RCC 7860 (cell line): ENCODE results near the gene SLC25A45.
"Not testable (repeated sequence)": the region's sequence is repeated elsewhere in the genome, so short reads cannot be mapped to it uniquely, and the experiment has no call there.

ENCODE experiments used
- DNase-seq: peaks from one replicate; pipeline ENCODE4 v3.0.0-alpha.2; 2015; ENCODE audit warnings: low spot score
- FAIRE-seq: peaks from 2 replicates; lab custom pipeline; 2012; peaks lifted over from hg19 to GRCh38; lab: Jason Lieb, UNC

SLC25A45 gene

GRCh38 chr11:65421794-65422632 is 39.6 kb upstream of the SLC25A45 start:
- peak; percentile 83 for DNase-seq

GRCh38 chr11:65420979-65421793 is 38.7 kb upstream of the SLC25A45 start:
- peak; percentile 95 for DNase-seq
- peak; percentile 55 for FAIRE-seq

More at GRCh38 chr11:65421794-65422632, 39.6 kb upstream of the SLC25A45 start:
- no peak for FAIRE-seq

GRCh38 chr11:65420506-65420905 is 38.1 kb upstream of the SLC25A45 start:
- no peak for FAIRE-seq
- no peak for DNase-seq

- no peak for FAIRE-seq
- peak; percentile 68 for DNase-seq
Observed at GRCh38 chr11:65419772-65420481, 37.5 kb upstream of the SLC25A45 start.

- no peak for FAIRE-seq
- DNase-seq = no peak
Observed at GRCh38 chr11:65419460-65419771, 37.0 kb upstream of the SLC25A45 start.

- DNase-seq (peak; percentile 93), FAIRE-seq (peak; percentile 81)
Observed at GRCh38 chr11:65418681-65419459, 36.4 kb upstream of the SLC25A45 start.

- FAIRE-seq = no peak
Observed at GRCh38 chr11:65418431-65418680, 35.9 kb upstream of the SLC25A45 start.

GRCh38 chr11:65417702-65418430 is 35.4 kb upstream of the SLC25A45 start:
- DNase-seq (no peak), FAIRE-seq (no peak)

More at GRCh38 chr11:65418431-65418680, 35.9 kb upstream of the SLC25A45 start:
- DNase-seq = no peak

GRCh38 chr11:65416841-65417701 is 34.6 kb upstream of the SLC25A45 start:
- no peak for DNase-seq
- FAIRE-seq = no peak

- peak; percentile 68 for DNase-seq
- FAIRE-seq = no peak
Observed at GRCh38 chr11:65416341-65416824, 33.9 kb upstream of the SLC25A45 start.

GRCh38 chr11:65415499-65416340 is 33.3 kb upstream of the SLC25A45 start:
- DNase-seq (no peak), FAIRE-seq (no peak)

GRCh38 chr11:65414776-65415498 is 32.5 kb upstream of the SLC25A45 start:
- DNase-seq (no peak), FAIRE-seq (no peak)

GRCh38 chr11:65413077-65413664 is 30.7 kb upstream of the SLC25A45 start:
- not testable (repeated sequence) for DNase-seq, FAIRE-seq

- FAIRE-seq (no peak), DNase-seq (no peak)
Observed at GRCh38 chr11:65412271-65413076, 30.0 kb upstream of the SLC25A45 start.

GRCh38 chr11:65411681-65412070 is 29.2 kb upstream of the SLC25A45 start:
- no peak for FAIRE-seq

GRCh38 chr11:65410936-65411680 is 28.7 kb upstream of the SLC25A45 start:
- DNase-seq (no peak), FAIRE-seq (no peak)

More at GRCh38 chr11:65411681-65412070, 29.2 kb upstream of the SLC25A45 start:
- DNase-seq = no peak
